Measurements from ENCODE around the gene TSPAN7.
A peak's percentile ranks its signal among the peaks of the same experiment; 100 is the strongest.

TSPAN7 gene

GRCh38 chrX:38649674-38650647 lies 88.6 kb downstream of the TSPAN7 start:
- no peak for DNase-seq

GRCh38 chrX:38651625-38652601 lies 90.6 kb downstream of the TSPAN7 start:
- DNase-seq: no peak

- DNase-seq: no peak
Observed at GRCh38 chrX:38652934-38653442, 91.6 kb downstream of the TSPAN7 start.

GRCh38 chrX:38654302-38654701 lies 93.0 kb downstream of the TSPAN7 start:
- DNase-seq: peak; percentile 37

- no peak for DNase-seq
Observed at GRCh38 chrX:38656350-38656915, 95.1 kb downstream of the TSPAN7 start.

- DNase-seq: no peak
Observed at GRCh38 chrX:38657562-38657961, 96.2 kb downstream of the TSPAN7 start.

GRCh38 chrX:38660395-38661102 lies 99.2 kb downstream of the TSPAN7 start:
- no peak for DNase-seq

- no peak for DNase-seq
Observed at GRCh38 chrX:38661103-38661441, 99.7 kb downstream of the TSPAN7 start.

- DNase-seq: no peak
Observed at GRCh38 chrX:38661561-38661960, 100.2 kb downstream of the TSPAN7 start.

- no peak for DNase-seq
Observed at GRCh38 chrX:38662640-38663039, 101.3 kb downstream of the TSPAN7 start.

- peak; percentile 42 for DNase-seq
Observed at GRCh38 chrX:38664285-38664684, 102.9 kb downstream of the TSPAN7 start.

- no peak for DNase-seq
Observed at GRCh38 chrX:38666909-38667308, 105.6 kb downstream of the TSPAN7 start.

- no peak for DNase-seq
Observed at GRCh38 chrX:38668771-38669170, 107.4 kb downstream of the TSPAN7 start.

GRCh38 chrX:38669428-38669827 lies 108.1 kb downstream of the TSPAN7 start:
- peak; percentile 82 for DNase-seq

- DNase-seq: no peak
Observed at GRCh38 chrX:38672646-38673045, 111.3 kb downstream of the TSPAN7 start.

- DNase-seq: no peak
Observed at GRCh38 chrX:38675856-38676255, 114.5 kb downstream of the TSPAN7 start.

- no peak for DNase-seq
Observed at GRCh38 chrX:38678183-38678582, 116.8 kb downstream of the TSPAN7 start.

GRCh38 chrX:38678821-38679220 lies 117.5 kb downstream of the TSPAN7 start:
- DNase-seq: no peak

- DNase-seq: no peak
Observed at GRCh38 chrX:38679695-38680094, 118.4 kb downstream of the TSPAN7 start.

GRCh38 chrX:38682095-38682494 lies 120.8 kb downstream of the TSPAN7 start:
- DNase-seq: no peak

GRCh38 chrX:38692961-38693360 lies 131.6 kb downstream of the TSPAN7 start:
- DNase-seq: no peak

GRCh38 chrX:38694394-38694793 lies 133.1 kb downstream of the TSPAN7 start:
- no peak for DNase-seq
